Right lobe of liver (tissue), 6 donors: ENCODE data around the gene ZC3H11A. TPM values are rescaled to one million over a fixed set of nuclear protein-coding genes. Genes with fewer than 3 reads are reported as not detected.
"Not testable (repeated sequence)": the region's sequence is repeated elsewhere in the genome, so short reads cannot be mapped to it uniquely, and the experiment has no call there.

ENCODE experiments used
- ATAC-seq, 4 donors: fragments of 200-7000 bp; cut with Tn5 transposase; one replicate each; pipeline ENCODE4 v1.9.1; 2020; ENCODE audit warnings: mild to moderate bottlenecking in 4 of 4, moderate library complexity in 4 of 4
- DNase-seq, 3 donors: peaks; one replicate each; pipeline ENCODE4 v3.0.0-alpha.2; 2020
- H3K27ac ChIP-seq, 3 donors: fragments of 200-600 bp; one replicate each; pipeline ENCODE4 v1.8.0; 2022
- H3K27me3 ChIP-seq, 2 donors: fragments of 200-600 bp; one replicate each; pipeline ENCODE4 v1.8.0; 2022
- H3K36me3 ChIP-seq, 4 donors: fragments of 200-600 bp; sonication (generic) in 1 of 4; one replicate each; pipeline versions ENCODE4 v1.5.1 to v1.8.0; 2017 to 2022; ENCODE audit warnings: control low read depth in 1 of 4
- H3K4me1 ChIP-seq, 4 donors: fragments of 200-600 bp; sonication (generic) in 1 of 4; one replicate each; pipeline versions ENCODE4 v1.5.1 to v1.8.0; 2017 to 2022; ENCODE audit warnings: control low read depth in 1 of 4
- H3K4me3 ChIP-seq, 3 donors: fragments of 200-600 bp; one replicate each; pipeline ENCODE4 v1.8.0; 2022
- H3K9me3 ChIP-seq, 4 donors: fragments of 200-600 bp; sonication (generic) in 1 of 4; one replicate each; pipeline versions ENCODE4 v1.5.1 to v1.8.0; 2017 to 2022; ENCODE audit warnings: control low read depth in 1 of 4
- POLR2A ChIP-seq: fragments of 450-650 bp; IDR thresholded peaks from one replicate; pipeline ENCODE4 v1.6.1; 2017; ENCODE audit warnings: antibody characterized with exemption, mild to moderate bottlenecking
- WGBS: methylation state at CpG from one replicate; pipeline ENCODE4 v1.1.6; 2018; ENCODE audit warnings: low coverage, low lambda C conversion rate; ENCODE audit not compliant: insufficient coverage; ENCODE audit errors: missing lambda C conversion rate; 5-methylcytosine and 5-hydroxymethylcytosine counted together
- intact Hi-C, 2 donors: fragments of 100-400 bp; cut with DNase I; formaldehyde crosslinking; loops; one replicate each; pipeline versions ENCODE4 v1.11.2 to v1.14.1; 2022
- total RNA-seq, 6 experiments: library from RNA; depleted of rRNA in 2 of 6; stranded (reverse); fragments of >200 nt in 2 of 6; fragmentation: NEBNext Ultra II Directional in 3 of 6; extraction: Animal tissue kit (Norgen Biotek cat#: 25700) in 3 of 6; gene quantifications; one replicate each; pipeline versions ENCODE4 v1.1.0 to v1.2.4, GENCODE V29; 2016 to 2023
- TF ChIP-seq, protein P1 (sequence below), 4 donors: fragments of 200-600 bp in 3 of 4; fragments of 450-650 bp in 1 of 4; IDR thresholded peaks; one replicate each; pipeline versions ENCODE4 v1.5.1 to v1.8.0; 2016 to 2022; ENCODE audit warnings: antibody characterized with exemption in 4 of 4, mild to moderate bottlenecking in 2 of 4
- donor health status: DM: no; HTN: yes; CAD: no.
- donor health status: DM: no; HTN: no; CAD: no.
- donor health status: DM: no; HTN: no; CAD: no.
- donor health status: DM: no; HTN: yes; CAD: no.
- donor health status: DM: no; HTN: yes; CAD: no.

ZC3H11A gene
- total RNA-seq, 6 experiments from 2014 or later, result 22.8 to 47.7 (median 31.8) TPM

DNA sequence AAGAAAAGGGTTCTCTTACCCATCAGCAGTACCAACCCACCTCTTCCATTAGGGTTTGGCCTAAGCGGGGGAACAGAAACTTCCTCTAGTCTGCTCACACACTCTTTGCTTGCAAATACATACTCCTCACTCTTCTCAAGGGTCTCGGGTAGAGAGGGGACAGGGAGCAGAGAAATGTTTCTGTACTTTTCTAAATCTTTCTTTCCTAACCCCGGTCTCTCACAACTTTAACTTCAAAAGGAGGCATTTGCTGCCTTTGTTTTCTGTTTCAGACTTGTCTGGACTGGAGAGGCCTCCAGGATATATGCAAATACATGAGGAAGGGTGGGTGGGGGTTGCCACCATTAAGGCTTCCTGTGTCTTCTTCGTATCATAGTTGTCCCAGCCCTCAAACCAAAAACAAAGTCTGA is 41.0 kb upstream of the ZC3H11A start:
- no peak for TF ChIP-seq POLR2A
- TF ChIP-seq, protein P1, sequence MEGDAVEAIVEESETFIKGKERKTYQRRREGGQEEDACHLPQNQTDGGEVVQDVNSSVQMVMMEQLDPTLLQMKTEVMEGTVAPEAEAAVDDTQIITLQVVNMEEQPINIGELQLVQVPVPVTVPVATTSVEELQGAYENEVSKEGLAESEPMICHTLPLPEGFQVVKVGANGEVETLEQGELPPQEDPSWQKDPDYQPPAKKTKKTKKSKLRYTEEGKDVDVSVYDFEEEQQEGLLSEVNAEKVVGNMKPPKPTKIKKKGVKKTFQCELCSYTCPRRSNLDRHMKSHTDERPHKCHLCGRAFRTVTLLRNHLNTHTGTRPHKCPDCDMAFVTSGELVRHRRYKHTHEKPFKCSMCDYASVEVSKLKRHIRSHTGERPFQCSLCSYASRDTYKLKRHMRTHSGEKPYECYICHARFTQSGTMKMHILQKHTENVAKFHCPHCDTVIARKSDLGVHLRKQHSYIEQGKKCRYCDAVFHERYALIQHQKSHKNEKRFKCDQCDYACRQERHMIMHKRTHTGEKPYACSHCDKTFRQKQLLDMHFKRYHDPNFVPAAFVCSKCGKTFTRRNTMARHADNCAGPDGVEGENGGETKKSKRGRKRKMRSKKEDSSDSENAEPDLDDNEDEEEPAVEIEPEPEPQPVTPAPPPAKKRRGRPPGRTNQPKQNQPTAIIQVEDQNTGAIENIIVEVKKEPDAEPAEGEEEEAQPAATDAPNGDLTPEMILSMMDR (IDR thresholded peaks at IDR 0.05), result no peak
- Histone ChIP-seq H3K9me3 (no peaks in the 10 kb centered on the region), H3K4me1 (peaks cover 0 to 3% (median 0%) of the 10 kb centered on the region in 4 donors), H3K27me3 (no peaks in the 10 kb centered on the region), H3K4me3 (no peak overlapping the region), H3K27ac (no peak overlapping the region), H3K36me3 (no peaks in the 10 kb centered on the region)
- intact Hi-C loops, result no loop called here
- DNase-seq (no peak), ATAC-seq (no peak)
- WGBS, result 85% methylated on average over 4 of the region's 4 CpGs

DNA sequence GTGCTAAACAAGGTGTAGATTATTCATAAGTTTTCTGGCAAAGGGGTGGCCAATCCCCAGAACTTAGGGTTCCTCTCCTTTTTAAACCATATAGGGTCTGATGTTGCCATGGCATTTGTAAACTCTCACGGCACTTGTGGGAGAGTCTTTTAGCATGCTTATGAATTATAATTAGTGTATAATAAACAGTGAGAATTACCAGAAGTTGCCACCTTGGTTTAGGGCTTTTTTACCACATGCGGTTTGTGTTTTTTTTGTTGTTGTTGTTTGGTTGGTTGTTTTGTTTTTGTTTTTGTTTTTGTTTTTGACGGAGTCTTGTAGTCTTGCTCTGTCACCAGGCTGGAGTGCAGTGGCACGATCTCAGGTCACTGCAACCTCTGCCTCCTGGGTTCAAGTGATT is 39.4 kb upstream of the ZC3H11A start:
- Histone ChIP-seq H3K4me3 (no peak overlapping the region), H3K36me3 (no peaks in the 10 kb centered on the region), H3K4me1 (peaks cover 0 to 3% (median 0%) of the 10 kb centered on the region in 4 donors), H3K27me3 (no peaks in the 10 kb centered on the region), H3K27ac (no peak overlapping the region), H3K9me3 (no peaks in the 10 kb centered on the region)
- intact Hi-C loops, result no loop called here
- ATAC-seq, result no peak
- no peak for TF ChIP-seq POLR2A
- TF ChIP-seq, protein P1 (IDR thresholded peaks at IDR 0.05), result no peak
- 79% methylated on average over 4 of the region's 4 CpGs for WGBS
- DNase-seq, result no peak

DNA sequence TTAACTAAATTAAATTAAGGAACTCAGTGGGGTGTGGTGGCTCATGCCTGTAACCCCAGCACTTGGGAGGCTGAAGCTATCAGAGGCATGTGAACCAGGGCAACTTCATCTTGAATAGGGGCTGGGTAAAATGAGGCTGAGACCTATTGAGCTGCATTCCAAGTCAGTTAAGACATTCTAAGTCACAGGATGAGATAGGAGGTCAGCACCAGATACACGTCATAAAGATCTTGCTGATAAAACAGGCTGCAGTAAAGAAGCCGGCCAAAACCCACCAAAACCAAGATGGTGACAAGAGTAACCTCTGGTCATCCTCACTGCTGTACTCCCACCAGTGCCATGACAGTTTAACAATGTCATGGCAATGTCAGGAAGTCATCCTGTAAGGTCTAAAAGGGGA is 36.7 kb upstream of the ZC3H11A start:
- H3K27ac ChIP-seq, H3K36me3 ChIP-seq, ATAC-seq, H3K4me1 ChIP-seq, DNase-seq, H3K27me3 ChIP-seq, H3K9me3 ChIP-seq, intact Hi-C loops, H3K4me3 ChIP-seq: not testable (repeated sequence)
- 86% methylated on average over 2 of the region's 2 CpGs for WGBS

DNA sequence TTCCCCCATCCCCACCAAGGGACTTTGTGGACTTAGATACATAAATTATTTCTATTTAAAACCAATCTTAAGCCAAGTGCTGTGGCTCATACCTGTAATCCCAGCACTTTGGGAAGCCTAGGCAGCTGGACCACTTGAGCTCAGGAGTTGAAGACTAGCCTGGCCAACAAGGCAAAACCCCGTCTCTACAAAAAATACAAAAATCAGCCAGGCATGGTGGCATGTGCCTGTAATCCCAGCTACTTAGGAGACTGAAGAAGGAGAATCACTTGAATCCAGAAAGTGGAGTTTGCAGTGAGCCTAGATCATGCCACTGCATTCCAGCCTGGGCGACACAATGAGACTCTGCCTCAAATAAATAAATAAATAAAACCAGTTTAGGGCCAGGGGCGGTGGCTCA is 34.9 kb upstream of the ZC3H11A start:
- ATAC-seq (no peak), DNase-seq (no peak)
- Histone ChIP-seq H3K27ac (no peak overlapping the region), H3K4me3 (no peak overlapping the region), H3K9me3 (no peaks in the 10 kb centered on the region), H3K4me1 (no peaks in the 10 kb centered on the region), H3K36me3 (no peaks in the 10 kb centered on the region), H3K27me3 (no peaks in the 10 kb centered on the region)
- no peak for TF ChIP-seq POLR2A
- TF ChIP-seq, protein P1 (IDR thresholded peaks at IDR 0.05), result no peak
- intact Hi-C loops, result no loop called here
- WGBS, result 100% methylated on average over 3 of the region's 3 CpGs

DNA sequence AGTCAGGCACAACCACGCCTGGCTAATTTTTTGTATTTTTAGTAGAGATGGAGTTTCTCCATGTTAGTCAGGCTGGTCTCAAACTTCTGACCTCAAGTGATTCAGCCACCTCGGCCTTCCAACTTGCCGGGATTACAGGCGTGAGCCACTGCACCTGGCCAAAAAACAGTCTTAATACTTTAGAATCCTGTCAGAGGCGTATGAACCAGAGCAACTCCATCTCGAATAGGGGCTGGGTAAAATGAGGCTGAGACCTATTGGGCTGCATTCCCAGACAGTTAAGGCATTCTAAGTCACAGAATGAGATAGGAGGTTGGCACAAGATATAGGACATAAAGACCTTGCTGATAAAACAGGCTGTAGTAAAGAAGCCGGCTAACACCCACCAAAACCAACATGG is 33.5 kb upstream of the ZC3H11A start:
- H3K27me3 ChIP-seq, H3K36me3 ChIP-seq, H3K9me3 ChIP-seq, H3K4me3 ChIP-seq, DNase-seq, H3K27ac ChIP-seq, H3K4me1 ChIP-seq, ATAC-seq, intact Hi-C loops: not testable (repeated sequence)
- 94% methylated on average over 7 of the region's 7 CpGs for WGBS

DNA sequence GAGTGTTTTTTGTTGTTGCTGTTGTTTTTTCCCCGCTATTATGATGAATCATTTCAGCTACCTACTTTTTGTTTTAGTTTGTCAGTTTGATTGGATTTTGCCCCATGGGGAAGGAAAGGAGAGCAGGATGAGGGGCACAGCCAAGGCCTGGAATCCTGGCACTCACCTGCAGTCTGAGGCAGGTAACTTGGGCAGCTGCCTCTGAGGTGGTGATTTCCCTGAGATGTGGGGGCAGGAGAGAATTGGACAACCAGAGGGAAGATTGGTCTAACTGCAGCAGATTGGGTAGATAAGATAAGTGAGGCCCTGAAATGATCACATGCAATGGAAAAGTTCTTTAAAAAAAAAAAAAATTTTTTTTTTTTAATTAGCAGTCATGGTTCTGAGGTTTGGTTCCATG is 31.9 kb upstream of the ZC3H11A start:
- Histone ChIP-seq H3K36me3 (no peaks in the 10 kb centered on the region), H3K9me3 (no peaks in the 10 kb centered on the region), H3K4me1 (no peaks in the 10 kb centered on the region), H3K4me3 (no peak overlapping the region), H3K27ac (no peak overlapping the region), H3K27me3 (no peaks in the 10 kb centered on the region)
- DNase-seq, result no peak
- no peak for ATAC-seq
- TF ChIP-seq, protein P1 (IDR thresholded peaks at IDR 0.05), result no peak
- TF ChIP-seq POLR2A, result no peak
- 87% methylated on average over 1 of the region's 1 CpG for WGBS
- intact Hi-C loops, result no loop called here
